ENCODE data around the gene TMEM60.
"Not testable (repeated sequence)": the region's sequence is repeated elsewhere in the genome, so short reads cannot be mapped to it uniquely, and the experiment has no call there.

The TMEM60 gene

GRCh38 chr7:77811516-77812289 lies 13.5 kb upstream of the TMEM60 start:
- no peak for DNase-seq (ENCODE audit: low read depth in 2 of 2)

GRCh38 chr7:77808517-77808916 lies 10.3 kb upstream of the TMEM60 start:
- DNase-seq (ENCODE audit: low read depth in 2 of 2) = no peak

DNA sequence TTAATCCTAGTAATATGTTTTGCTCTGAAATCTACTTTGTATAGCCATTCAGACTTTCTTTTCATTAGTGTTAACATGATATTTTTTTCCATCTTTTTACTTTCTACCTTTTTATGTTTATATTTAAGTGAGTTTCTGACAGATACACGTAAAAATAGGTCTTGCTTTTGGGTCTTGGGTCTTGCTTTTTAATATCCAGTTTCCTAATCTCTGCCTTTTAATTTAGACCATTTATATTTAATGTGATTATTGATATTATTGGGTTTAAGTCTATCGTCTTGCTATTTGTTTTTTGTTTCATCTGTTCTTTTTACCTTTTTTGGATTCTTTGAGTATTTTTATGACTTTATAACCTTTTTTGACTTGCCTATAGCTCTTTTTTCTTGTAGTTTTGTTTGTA lies 8.2 kb upstream of the TMEM60 start:
- no peak for DNase-seq (ENCODE audit: low read depth in 2 of 2)

- DNase-seq (ENCODE audit: low read depth in 2 of 2) = no peak
These were observed 4.5 kb upstream of the TMEM60 start for GRCh38 chr7:77802557-77803405.

GRCh38 chr7:77800730-77801129 lies 2.5 kb upstream of the TMEM60 start:
- DNase-seq (ENCODE audit: low read depth in 2 of 2) = no peak

- no peak for DNase-seq (ENCODE audit: low read depth in 2 of 2)
These were observed 1.9 kb upstream of the TMEM60 start for GRCh38 chr7:77800158-77800557.

DNA sequence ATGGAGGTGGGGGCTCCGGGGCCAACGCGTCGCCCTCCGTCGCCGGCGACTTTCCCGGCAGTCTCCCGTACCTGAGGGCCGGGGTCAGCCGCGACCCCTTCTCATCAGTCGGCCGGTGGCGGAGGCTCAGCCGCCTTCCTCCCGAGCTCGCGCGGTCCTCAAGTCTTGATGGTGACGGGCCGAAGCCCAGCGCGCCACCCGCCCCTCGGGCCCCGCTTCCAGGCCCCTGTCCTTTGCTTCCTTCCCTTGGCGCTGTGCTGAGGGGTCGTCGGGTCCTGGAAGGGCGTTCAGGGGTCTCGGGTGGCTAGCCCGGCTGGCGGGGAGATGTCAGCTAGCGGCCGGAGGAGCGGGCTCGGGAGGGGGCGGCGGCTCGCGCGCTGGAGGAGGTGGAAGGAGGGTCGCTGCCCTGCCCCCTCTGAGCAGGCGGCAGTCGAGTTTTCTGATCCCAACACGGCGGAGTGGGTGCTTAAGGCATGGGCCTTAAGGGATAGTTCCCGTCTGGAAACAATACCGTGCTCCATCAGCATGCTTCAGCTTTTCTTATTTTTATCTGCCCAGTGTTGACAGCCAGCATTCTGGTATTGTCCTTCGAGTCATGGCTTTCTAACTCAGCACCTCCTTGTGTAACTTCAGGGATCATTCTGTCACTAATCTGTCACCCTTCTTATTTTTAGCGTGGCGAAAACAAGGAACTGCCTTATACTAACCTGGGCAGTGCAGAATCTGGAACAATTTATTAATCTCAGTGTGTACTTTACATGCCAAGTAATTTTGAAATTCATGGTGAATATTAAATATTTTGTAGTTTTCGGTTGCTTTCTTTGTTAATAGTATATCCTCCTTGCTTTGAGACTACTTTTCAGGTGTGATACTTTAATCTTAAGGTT lies 1.1 kb upstream of the TMEM60 start:
- DNase-seq (ENCODE audit: low read depth in 2 of 2) = no peak

- peak in 1 of 2 donors; percentile 20 for DNase-seq (ENCODE audit: low read depth in 2 of 2)
These were observed 370 bp downstream of the TMEM60 start for GRCh38 chr7:77797734-77798393.

DNA sequence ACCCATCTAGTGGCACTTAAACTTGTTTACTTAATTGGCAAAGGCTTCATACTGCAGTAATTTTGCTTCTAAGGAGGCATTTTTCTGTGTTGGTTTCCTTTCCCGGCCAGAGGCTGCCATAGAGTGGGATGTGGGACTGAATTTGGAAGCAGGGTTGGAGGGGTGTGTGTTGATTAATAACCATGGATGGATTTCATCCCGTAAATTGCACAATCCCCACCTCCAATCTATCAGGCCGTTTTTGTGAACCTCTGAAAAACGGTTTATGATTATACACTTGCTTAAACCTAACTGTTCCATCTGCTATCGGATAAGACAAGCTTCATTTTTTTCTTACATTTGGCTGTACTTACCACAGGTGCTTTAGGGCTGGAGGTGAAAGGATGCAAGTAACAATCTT lies 1.3 kb downstream of the TMEM60 start:
- no peak for DNase-seq (ENCODE audit: low read depth in 2 of 2)

GRCh38 chr7:77796109-77796508 lies 2.1 kb downstream of the TMEM60 start:
- DNase-seq (ENCODE audit: low read depth in 2 of 2) = no peak

- DNase-seq (ENCODE audit: low read depth in 2 of 2) = no peak
These were observed 4.2 kb downstream of the TMEM60 start for GRCh38 chr7:77794000-77794399.

DNA sequence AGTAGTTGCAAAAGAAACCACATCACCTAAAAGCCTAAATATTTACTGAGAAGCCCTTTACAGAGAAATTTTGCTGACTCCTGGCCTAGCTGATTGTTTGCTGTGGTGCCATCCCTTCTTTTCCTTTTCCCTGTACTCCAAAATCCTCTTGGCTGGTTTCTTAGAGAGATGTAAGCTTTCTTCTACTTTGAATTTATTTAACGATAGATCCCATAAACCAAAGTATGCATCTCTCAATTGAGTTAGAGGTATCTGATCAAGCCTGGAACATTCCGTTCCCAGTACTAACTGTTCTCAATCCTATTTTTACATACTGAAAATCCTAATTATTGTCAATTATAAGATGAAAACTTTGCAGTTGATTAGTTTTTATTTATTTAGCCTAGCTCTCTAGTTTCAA lies 6.3 kb downstream of the TMEM60 start:
- no peak for DNase-seq (ENCODE audit: low read depth in 2 of 2)

- DNase-seq (ENCODE audit: low read depth in 2 of 2) = no peak
These were observed 6.9 kb downstream of the TMEM60 start for GRCh38 chr7:77791336-77791735.

- DNase-seq (ENCODE audit: low read depth in 2 of 2) = no peak
These were observed 9.8 kb downstream of the TMEM60 start for GRCh38 chr7:77788327-77788902.

- DNase-seq (ENCODE audit: low read depth in 2 of 2) = no peak
These were observed 11.5 kb downstream of the TMEM60 start for GRCh38 chr7:77786741-77787140.

DNA sequence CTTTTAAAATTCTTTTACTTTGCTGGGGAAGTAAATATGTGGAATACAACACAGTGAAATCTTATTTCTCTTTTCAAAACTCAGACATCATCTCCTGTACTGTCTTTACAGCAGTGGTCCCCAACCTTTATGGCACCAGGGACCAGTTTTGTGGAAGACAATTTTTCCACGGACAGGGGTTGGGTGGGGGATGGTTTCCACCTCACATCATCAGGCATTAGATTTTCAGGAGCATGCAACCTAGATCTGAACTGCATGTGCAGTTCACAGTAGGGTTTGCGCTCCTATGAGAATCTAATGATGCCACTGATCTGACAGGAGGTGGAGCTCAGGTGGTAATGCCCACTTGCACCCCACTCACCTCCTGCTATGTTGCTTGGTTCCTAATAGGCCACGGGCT lies 12.2 kb downstream of the TMEM60 start:
- no peak for DNase-seq (ENCODE audit: low read depth in 2 of 2)

GRCh38 chr7:77784426-77784825 lies 13.8 kb downstream of the TMEM60 start:
- DNase-seq (ENCODE audit: low read depth in 2 of 2) = not testable (repeated sequence)

- no peak for DNase-seq (ENCODE audit: low read depth in 2 of 2)
These were observed 14.7 kb downstream of the TMEM60 start for GRCh38 chr7:77783545-77783944.

DNA sequence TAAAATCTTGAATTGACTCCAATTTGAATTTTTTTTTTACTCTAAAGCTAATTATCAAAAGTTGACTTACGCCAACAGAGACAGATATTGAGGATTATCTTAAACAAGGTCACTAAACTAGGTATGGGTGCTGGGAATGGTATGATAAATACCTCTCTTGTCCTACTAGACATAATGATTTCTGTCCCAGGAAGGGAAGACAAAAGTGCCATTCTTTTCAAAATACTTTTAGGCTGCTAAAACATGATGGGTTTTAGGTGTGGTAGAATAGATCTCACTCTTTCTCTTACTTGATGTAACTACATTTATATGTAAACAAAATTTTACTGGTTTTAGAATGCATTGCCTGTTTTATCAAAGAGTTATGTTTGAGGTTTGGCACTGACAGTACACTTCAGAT lies 15.1 kb downstream of the TMEM60 start:
- no peak for DNase-seq (ENCODE audit: low read depth in 2 of 2)

- no peak for DNase-seq (ENCODE audit: low read depth in 2 of 2)
These were observed 15.9 kb downstream of the TMEM60 start for GRCh38 chr7:77782383-77782782.

DNA sequence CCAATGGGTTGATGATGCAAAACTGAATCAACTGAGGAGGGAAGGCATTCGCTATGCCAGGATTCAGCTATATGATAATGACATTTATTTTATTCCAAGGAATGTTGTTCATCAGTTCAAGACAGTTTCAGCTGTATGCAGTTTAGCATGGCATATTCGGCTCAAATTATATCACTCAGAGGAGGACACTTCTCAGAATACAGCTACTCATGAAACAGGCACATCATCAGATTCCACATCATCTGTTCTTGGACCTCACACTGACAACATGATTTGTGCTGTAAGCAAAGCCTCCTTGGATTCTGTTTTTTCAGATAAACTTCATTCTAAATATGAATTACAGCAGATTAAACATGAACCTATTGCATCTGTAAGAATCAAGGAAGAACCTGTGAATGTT lies 19.7 kb downstream of the TMEM60 start:
- DNase-seq (ENCODE audit: low read depth in 2 of 2) = no peak
